Measurements from ENCODE around the gene NTHL1.

NTHL1 gene

GRCh38 chr16:1998852-1999801 is 48.5 kb downstream of the NTHL1 start:
- Histone ChIP-seq H3K79me2 (ENCODE audit: low read length) (peaks cover 14% of the 10 kb centered on the region), H4K20me1 (ENCODE audit: insufficient read depth, low read length) (no peaks in the 10 kb centered on the region), H3K27me3 (replicated peaks; ENCODE audit: insufficient read depth, low read length) (no peaks in the 10 kb centered on the region), H3K4me2 (ENCODE audit: low read depth, low read length) (no peak overlapping the region), H3K9me3 (replicated peaks; ENCODE audit: insufficient read depth, low read length) (no peaks in the 10 kb centered on the region), H3K36me3 (replicated peaks; ENCODE audit: insufficient read depth, low read length) (no peaks in the 10 kb centered on the region), H3K4me1 (ENCODE audit: low read length) (no peaks in the 10 kb centered on the region), H3K27ac (ENCODE audit: low read length) (no peak overlapping the region), H3K9me2 (replicated peaks; ENCODE audit: insufficient read depth, low read length) (no peaks in the 10 kb centered on the region), H3K9ac (ENCODE audit: low read length) (no peak overlapping the region), H3F3A (ENCODE audit: insufficient read depth, low read length) (peaks cover under 1% of the 10 kb centered on the region; the same call in 1 of the 2 replicates), H3K4me3 (ENCODE audit: low read length) (no peak overlapping the region), H2AFZ (ENCODE audit: low read length) (no peak overlapping the region)
- TF ChIP-seq EZH2phosphoT487 (IDR thresholded peaks at IDR 0.05; ENCODE audit: low read length) (no peak), EZH2 (optimal IDR thresholded peaks at IDR 0.05; ENCODE audit: low read depth, low read length) (no peak)
- TF ChIP-seq, protein P1, sequence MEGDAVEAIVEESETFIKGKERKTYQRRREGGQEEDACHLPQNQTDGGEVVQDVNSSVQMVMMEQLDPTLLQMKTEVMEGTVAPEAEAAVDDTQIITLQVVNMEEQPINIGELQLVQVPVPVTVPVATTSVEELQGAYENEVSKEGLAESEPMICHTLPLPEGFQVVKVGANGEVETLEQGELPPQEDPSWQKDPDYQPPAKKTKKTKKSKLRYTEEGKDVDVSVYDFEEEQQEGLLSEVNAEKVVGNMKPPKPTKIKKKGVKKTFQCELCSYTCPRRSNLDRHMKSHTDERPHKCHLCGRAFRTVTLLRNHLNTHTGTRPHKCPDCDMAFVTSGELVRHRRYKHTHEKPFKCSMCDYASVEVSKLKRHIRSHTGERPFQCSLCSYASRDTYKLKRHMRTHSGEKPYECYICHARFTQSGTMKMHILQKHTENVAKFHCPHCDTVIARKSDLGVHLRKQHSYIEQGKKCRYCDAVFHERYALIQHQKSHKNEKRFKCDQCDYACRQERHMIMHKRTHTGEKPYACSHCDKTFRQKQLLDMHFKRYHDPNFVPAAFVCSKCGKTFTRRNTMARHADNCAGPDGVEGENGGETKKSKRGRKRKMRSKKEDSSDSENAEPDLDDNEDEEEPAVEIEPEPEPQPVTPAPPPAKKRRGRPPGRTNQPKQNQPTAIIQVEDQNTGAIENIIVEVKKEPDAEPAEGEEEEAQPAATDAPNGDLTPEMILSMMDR (IDR thresholded peaks at IDR 0.05; ENCODE audit: low read length), result no peak
- DNase-seq, result no peak

DNA sequence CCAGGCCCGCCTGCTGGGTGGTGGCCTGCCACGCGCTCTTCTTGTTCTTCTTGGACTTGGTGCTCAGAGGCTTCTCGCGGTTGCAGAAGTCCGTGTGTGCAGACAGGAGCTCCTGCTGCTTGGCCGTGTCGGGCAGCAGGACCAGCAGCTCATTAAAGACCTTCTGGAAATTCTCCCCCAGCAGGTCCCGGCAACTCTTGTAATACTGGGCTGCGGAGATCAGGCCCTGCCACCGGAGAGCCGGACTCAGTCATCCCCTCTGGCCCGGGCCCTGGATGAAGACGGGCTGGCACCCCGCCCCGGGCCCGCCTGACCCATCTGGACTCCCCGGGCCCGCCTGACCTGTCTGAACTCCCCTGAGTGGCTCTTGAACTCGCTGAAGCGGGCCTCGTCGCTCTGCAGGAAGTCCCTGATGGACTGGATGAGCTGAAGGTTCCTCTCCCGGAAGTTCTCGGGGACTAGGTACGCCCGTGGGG is 49.2 kb downstream of the NTHL1 start:
- Histone ChIP-seq H4K20me1 (ENCODE audit: insufficient read depth, low read length) (no peaks in the 10 kb centered on the region), H3K36me3 (replicated peaks; ENCODE audit: insufficient read depth, low read length) (no peaks in the 10 kb centered on the region)
- TF ChIP-seq EZH2phosphoT487 (IDR thresholded peaks at IDR 0.05; ENCODE audit: low read length) (no peak), EZH2 (optimal IDR thresholded peaks at IDR 0.05; ENCODE audit: low read depth, low read length) (no peak)
- TF ChIP-seq, protein P1 (IDR thresholded peaks at IDR 0.05; ENCODE audit: low read length), result no peak

DNA sequence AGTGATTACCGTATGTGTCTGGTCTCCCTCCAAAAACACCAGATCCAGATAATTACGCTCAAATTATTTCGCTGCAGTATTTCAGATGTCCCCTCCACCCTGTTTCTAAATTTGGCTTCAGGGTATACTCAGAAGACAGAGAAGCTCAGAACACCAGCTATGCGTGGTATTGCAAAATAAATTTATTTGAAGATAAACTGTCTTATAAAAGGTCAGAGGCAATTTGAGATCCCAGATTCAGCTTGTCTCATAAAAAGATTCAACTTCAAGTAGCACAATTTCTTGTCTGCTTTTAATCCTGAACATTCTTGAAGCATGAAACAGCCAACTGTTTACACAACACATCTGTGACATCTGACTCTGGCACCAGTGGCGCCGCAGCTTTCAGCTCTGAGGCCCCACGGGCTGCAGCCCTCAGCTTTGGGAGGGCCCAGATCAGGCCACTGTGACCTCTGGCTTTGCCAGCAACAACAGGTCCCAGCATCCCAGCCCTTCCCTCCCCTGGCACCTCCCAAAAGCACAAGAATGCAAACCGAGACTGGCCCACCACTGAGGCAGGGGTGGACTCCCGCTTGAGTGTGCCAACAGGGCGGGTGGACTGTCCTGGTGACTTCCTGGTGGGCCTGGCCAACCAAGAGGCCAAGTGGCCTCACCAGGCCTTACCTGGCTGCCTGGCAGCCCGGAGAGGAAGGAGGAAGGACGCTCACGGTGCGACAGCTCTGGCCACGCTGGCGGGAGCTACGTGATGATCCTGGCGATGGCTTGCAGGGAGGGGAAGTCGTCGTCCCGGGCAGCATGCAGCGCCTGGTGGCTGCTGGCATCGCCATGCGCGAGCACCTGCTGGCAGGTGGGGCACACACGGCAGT is 49.9 kb downstream of the NTHL1 start:
- H3K4me2 ChIP-seq (ENCODE audit: low read depth, low read length), result no peak overlapping the region
- no peaks in the 10 kb centered on the region for H3K27me3 ChIP-seq (replicated peaks; ENCODE audit: insufficient read depth, low read length)
- H3K27ac ChIP-seq (ENCODE audit: low read length), result no peak overlapping the region
- no peak overlapping the region for H3K9ac ChIP-seq (ENCODE audit: low read length)
- no peaks in the 10 kb centered on the region for H3K36me3 ChIP-seq (replicated peaks; ENCODE audit: insufficient read depth, low read length)
- H3K79me2 ChIP-seq (ENCODE audit: low read length), result peaks cover under 1% of the 10 kb centered on the region; the same call in 1 of the 2 replicates
- DNase-seq, result no peak
- TF ChIP-seq EZH2 (optimal IDR thresholded peaks at IDR 0.05; ENCODE audit: low read depth, low read length) (no peak), EZH2phosphoT487 (IDR thresholded peaks at IDR 0.05; ENCODE audit: low read length) (no peak)
- TF ChIP-seq, protein P1 (IDR thresholded peaks at IDR 0.05; ENCODE audit: low read length), result no peak
- peaks cover 8% of the 10 kb centered on the region; the same call in 1 of the 2 replicates for H3F3A ChIP-seq (ENCODE audit: insufficient read depth, low read length)
- no peak overlapping the region for H3K4me3 ChIP-seq (ENCODE audit: low read length)
- H4K20me1 ChIP-seq (ENCODE audit: insufficient read depth, low read length), result no peaks in the 10 kb centered on the region
- H3K9me2 ChIP-seq (replicated peaks; ENCODE audit: insufficient read depth, low read length), result no peaks in the 10 kb centered on the region
- H2AFZ ChIP-seq (ENCODE audit: low read length), result no peak overlapping the region
- no peaks in the 10 kb centered on the region for H3K4me1 ChIP-seq (ENCODE audit: low read length)
- H3K9me3 ChIP-seq (replicated peaks; ENCODE audit: insufficient read depth, low read length), result no peaks in the 10 kb centered on the region

More for the DNA sequence above, 49.2 kb downstream of the NTHL1 start:
- Histone ChIP-seq H2AFZ (ENCODE audit: low read length) (no peak overlapping the region), H3K4me3 (ENCODE audit: low read length) (no peak overlapping the region), H3K27me3 (replicated peaks; ENCODE audit: insufficient read depth, low read length) (no peaks in the 10 kb centered on the region), H3K27ac (ENCODE audit: low read length) (no peak overlapping the region), H3K9me3 (replicated peaks; ENCODE audit: insufficient read depth, low read length) (no peaks in the 10 kb centered on the region), H3F3A (ENCODE audit: insufficient read depth, low read length) (peaks cover 7% of the 10 kb centered on the region; the same call in 1 of the 2 replicates), H3K79me2 (ENCODE audit: low read length) (peaks cover 7% of the 10 kb centered on the region), H3K9ac (ENCODE audit: low read length) (no peak overlapping the region), H3K4me1 (ENCODE audit: low read length) (no peaks in the 10 kb centered on the region), H3K9me2 (replicated peaks; ENCODE audit: insufficient read depth, low read length) (no peaks in the 10 kb centered on the region), H3K4me2 (ENCODE audit: low read depth, low read length) (no peak overlapping the region)
- DNase-seq, result no peak

All from MM.1S (cell line).